ENCODE data around the gene DDX49. TPM values are rescaled to one million over a fixed set of nuclear protein-coding genes. Genes with fewer than 3 reads are reported as not detected.

DDX49 gene
- total RNA-seq, 1 donor from 2014 or later: 53.6 TPM

DNA sequence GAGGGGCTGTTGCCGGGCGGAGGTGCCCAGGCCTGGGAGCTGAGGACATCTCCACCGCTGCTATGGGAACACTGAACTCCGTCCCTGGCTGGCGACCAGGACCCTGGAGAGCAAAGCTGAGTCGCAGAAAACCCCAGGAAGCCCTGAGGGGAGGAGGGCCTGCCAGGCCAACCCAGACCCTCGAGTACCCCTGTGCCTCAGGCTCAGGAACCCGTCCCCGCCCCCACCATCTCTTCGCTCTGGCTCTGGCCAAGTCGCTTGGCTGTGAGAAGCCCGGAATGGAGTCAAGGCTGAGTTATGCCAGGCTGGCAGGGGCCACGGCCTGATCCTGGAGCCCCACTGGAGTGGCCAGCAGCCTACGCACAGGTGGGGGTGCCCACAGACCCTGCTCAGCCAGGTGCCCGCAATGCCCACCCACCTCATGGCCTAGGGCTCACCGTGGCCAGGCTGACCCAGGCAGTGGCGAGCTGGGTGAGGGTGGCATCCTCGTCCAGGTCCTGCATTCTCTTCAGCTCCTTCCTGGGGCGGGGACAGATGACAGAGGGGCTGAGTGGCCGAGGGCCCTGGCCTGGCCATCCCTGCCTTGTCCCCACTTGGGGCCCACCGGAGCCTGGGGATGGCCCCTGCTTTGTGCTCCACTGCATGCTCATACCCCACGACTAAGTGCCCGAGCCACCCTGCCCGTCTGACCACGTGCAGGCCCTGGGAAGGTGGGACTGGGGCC lies 15.0 kb upstream of the DDX49 start:
- H3K36me3 Mint-ChIP-seq (ENCODE audit: low read depth): peaks cover 52% of the 10 kb centered on the region
- CTCF ChIA-PET: no interaction called here
- no peak for ATAC-seq (ENCODE audit: low read depth)

DNA sequence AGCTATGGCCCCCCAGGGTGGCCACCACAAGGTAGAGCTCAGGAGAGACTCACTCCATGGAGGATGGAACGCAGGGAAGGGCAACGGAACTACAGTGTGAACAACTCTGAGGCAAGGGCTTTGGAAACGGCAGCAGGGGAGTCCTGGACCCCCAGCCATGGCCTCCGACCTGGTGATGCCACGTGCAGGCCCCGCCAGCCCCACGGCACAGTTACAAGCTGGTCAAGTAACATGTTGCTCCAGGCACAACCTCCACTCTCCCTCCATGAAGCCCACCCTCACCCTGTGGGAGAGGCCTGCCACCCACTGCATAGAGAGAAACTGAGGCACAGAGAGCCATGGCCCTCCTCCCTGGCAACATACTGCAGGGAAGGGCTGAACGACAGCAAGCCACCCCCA lies 14.5 kb upstream of the DDX49 start:
- ATAC-seq (ENCODE audit: low read depth) (no peak), DNase-seq (no peak)
- Mint-ChIP-seq H3K27ac (no peak overlapping the region), H3K27me3 (no peaks in the 10 kb centered on the region), H3K4me3 (no peak overlapping the region), H3K4me1 (no peaks in the 10 kb centered on the region), H3K36me3 (ENCODE audit: low read depth) (peaks cover 50% of the 10 kb centered on the region), H3K9me3 (no peaks in the 10 kb centered on the region)
- TF ChIP-seq, protein P1, sequence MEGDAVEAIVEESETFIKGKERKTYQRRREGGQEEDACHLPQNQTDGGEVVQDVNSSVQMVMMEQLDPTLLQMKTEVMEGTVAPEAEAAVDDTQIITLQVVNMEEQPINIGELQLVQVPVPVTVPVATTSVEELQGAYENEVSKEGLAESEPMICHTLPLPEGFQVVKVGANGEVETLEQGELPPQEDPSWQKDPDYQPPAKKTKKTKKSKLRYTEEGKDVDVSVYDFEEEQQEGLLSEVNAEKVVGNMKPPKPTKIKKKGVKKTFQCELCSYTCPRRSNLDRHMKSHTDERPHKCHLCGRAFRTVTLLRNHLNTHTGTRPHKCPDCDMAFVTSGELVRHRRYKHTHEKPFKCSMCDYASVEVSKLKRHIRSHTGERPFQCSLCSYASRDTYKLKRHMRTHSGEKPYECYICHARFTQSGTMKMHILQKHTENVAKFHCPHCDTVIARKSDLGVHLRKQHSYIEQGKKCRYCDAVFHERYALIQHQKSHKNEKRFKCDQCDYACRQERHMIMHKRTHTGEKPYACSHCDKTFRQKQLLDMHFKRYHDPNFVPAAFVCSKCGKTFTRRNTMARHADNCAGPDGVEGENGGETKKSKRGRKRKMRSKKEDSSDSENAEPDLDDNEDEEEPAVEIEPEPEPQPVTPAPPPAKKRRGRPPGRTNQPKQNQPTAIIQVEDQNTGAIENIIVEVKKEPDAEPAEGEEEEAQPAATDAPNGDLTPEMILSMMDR (IDR thresholded peaks at IDR 0.05): no peak
- intact Hi-C loops (cut with micrococcal nuclease): no loop called here
- ChIA-PET POLR2A (no interaction called here), CTCF (no interaction called here)

More for the DNA sequence above, 15.0 kb upstream of the DDX49 start:
- intact Hi-C loops (cut with micrococcal nuclease): no loop called here
- TF ChIP-seq, protein P1 (IDR thresholded peaks at IDR 0.05): no peak
- Mint-ChIP-seq H3K9me3 (no peaks in the 10 kb centered on the region), H3K4me3 (no peak overlapping the region), H3K4me1 (no peaks in the 10 kb centered on the region), H3K27me3 (no peaks in the 10 kb centered on the region), H3K27ac (no peak overlapping the region)
- POLR2A ChIA-PET: no interaction called here
- DNase-seq: no peak

- no peak for ATAC-seq (ENCODE audit: low read depth)
- H3K36me3 Mint-ChIP-seq (ENCODE audit: low read depth): peaks cover 51% of the 10 kb centered on the region
- no peak overlapping the region for H3K4me3 Mint-ChIP-seq
- no peak overlapping the region for H3K27ac Mint-ChIP-seq
- DNase-seq: no peak
- POLR2A ChIA-PET: interaction anchor here (1.6 kb wide), 1 partner anchor 14 kb away, joined by 4 read pairs; the partner anchor contains the start of genes COPE and DDX49
- CTCF ChIA-PET: no interaction called here
- intact Hi-C loops (cut with micrococcal nuclease): no loop called here
- TF ChIP-seq, protein P1 (IDR thresholded peaks at IDR 0.05): no peak
- no peaks in the 10 kb centered on the region for H3K9me3 Mint-ChIP-seq
- no peaks in the 10 kb centered on the region for H3K4me1 Mint-ChIP-seq
- H3K27me3 Mint-ChIP-seq: no peaks in the 10 kb centered on the region
These were observed 13.8 kb upstream of the DDX49 start for GRCh38 chr19:18905513-18906236.

- intact Hi-C loops (cut with micrococcal nuclease): no loop called here
- no peaks in the 10 kb centered on the region for H3K4me1 Mint-ChIP-seq
- ATAC-seq (ENCODE audit: low read depth): no peak
- TF ChIP-seq, protein P1 (IDR thresholded peaks at IDR 0.05): no peak
- H3K27me3 Mint-ChIP-seq: no peaks in the 10 kb centered on the region
- no peaks in the 10 kb centered on the region for H3K9me3 Mint-ChIP-seq
- peaks cover 49% of the 10 kb centered on the region for H3K36me3 Mint-ChIP-seq (ENCODE audit: low read depth)
- no peak overlapping the region for H3K27ac Mint-ChIP-seq
- H3K4me3 Mint-ChIP-seq: no peak overlapping the region
- DNase-seq: no peak
- ChIA-PET CTCF (no interaction called here), POLR2A (interaction anchor here (1.6 kb wide), 1 partner anchor 12 kb away, joined by 4 read pairs; the partner anchor contains the start of genes COPE and DDX49)
These were observed 12.7 kb upstream of the DDX49 start for GRCh38 chr19:18906605-18907519.

All from activated B cell treated with CpG ODN at 0.5 μM for 24 hours (primary cell).